IMR-90 (cell line): ENCODE results near the gene USO1. TPM values are rescaled to one million over a fixed set of nuclear protein-coding genes. Genes with fewer than 3 reads are reported as not detected.

ENCODE experiments used
- ATAC-seq: fragments of 200-7000 bp; cut with Tn5 transposase; 2 replicates; pipeline ENCODE4 v1.9.1; 2020; ENCODE audit warnings: low read depth, mild to moderate bottlenecking, moderate library complexity
- BruUV-seq: library from RNA; stranded (reverse); fragments of 400-500 nt; replicated peaks from 2 replicates; lab custom pipeline; 2021; lab: Mats Ljungman, UMichigan
- CTCF ChIA-PET: fragments of 300-600 bp; formaldehyde crosslinking; extraction: SDS; loops from one replicate; lab custom pipeline; 2021; ENCODE audit warnings: antibody characterized with exemption; lab: Yijun Ruan, JAX
- POLR2A ChIA-PET: fragments of 300-600 bp; sonication (Branson Sonifier 250); formaldehyde crosslinking; loops from one replicate; lab custom pipeline; 2022; ENCODE audit warnings: antibody characterized with exemption; ENCODE audit not compliant: unreplicated experiment; lab: Charles Lee
- DNase-seq: peaks from one replicate; pipeline ENCODE4 v3.0.0; 2013
- H2AFZ ChIP-seq: replicated peaks from 2 replicates; pipeline ENCODE3; 2013; ENCODE audit warnings: low read length, mild to moderate bottlenecking; ENCODE audit not compliant: poor library complexity
- H2AK5ac ChIP-seq: 2 replicates; pipeline ENCODE4 v1.6.1; 2013; ENCODE audit warnings: low read depth, low read length, inconsistent platforms
- H2AK9ac ChIP-seq: replicated peaks from 2 replicates; pipeline ENCODE3; 2013; ENCODE audit warnings: mild to moderate bottlenecking, low read depth, low read length, moderate library complexity; ENCODE audit not compliant: poor library complexity
- H2BK120ac ChIP-seq: 2 replicates; pipeline ENCODE4 v1.6.1; 2013; ENCODE audit warnings: low read depth, low read length, inconsistent platforms
- H2BK15ac ChIP-seq: 3 replicates; pipeline ENCODE4 v1.6.1; 2013; ENCODE audit warnings: low read depth, low read length, inconsistent platforms
- H2BK20ac ChIP-seq: 2 replicates; pipeline ENCODE4 v1.6.1; 2013; ENCODE audit warnings: low read depth, mild to moderate bottlenecking, inconsistent platforms, low read length, moderate library complexity
- H2BK5ac ChIP-seq: 2 replicates; pipeline ENCODE4 v1.6.1; 2013; ENCODE audit warnings: mild to moderate bottlenecking, low read depth, low read length, inconsistent platforms; ENCODE audit not compliant: poor library complexity, severe bottlenecking
- H3K14ac ChIP-seq: replicated peaks from 2 replicates; pipeline ENCODE4 v1.6.1; 2013; ENCODE audit warnings: low read depth, low read length, inconsistent platforms
- H3K18ac ChIP-seq: 2 replicates; pipeline ENCODE4 v1.6.1; 2013; ENCODE audit warnings: low read depth, low read length, control low read depth
- H3K23ac ChIP-seq: 2 replicates; pipeline ENCODE4 v1.6.1; 2013; ENCODE audit warnings: low read depth, low read length, inconsistent platforms
- H3K27ac ChIP-seq: 2 replicates; pipeline ENCODE4 v1.5.1; 2013; ENCODE audit warnings: mild to moderate bottlenecking, control low read depth, low read length; ENCODE audit not compliant: insufficient read depth
- H3K27me3 ChIP-seq: 2 replicates; pipeline ENCODE4 v1.6.1; 2013; ENCODE audit warnings: low read length; ENCODE audit not compliant: control insufficient read depth, insufficient read depth
- H3K36me3 ChIP-seq: 2 replicates; pipeline ENCODE4 v1.6.1; 2013; ENCODE audit warnings: low read length, mixed read lengths; ENCODE audit not compliant: control insufficient read depth, insufficient read depth
- H3K4ac ChIP-seq: 2 replicates; pipeline ENCODE4 v1.6.1; 2013; ENCODE audit warnings: low read depth, low read length, inconsistent platforms
- H3K4me1 ChIP-seq: 2 replicates; pipeline ENCODE4 v1.6.1; 2013; ENCODE audit warnings: low read length, mixed read lengths; ENCODE audit not compliant: control insufficient read depth, insufficient read depth
- H3K4me2 ChIP-seq: 2 replicates; pipeline ENCODE4 v1.6.1; 2013; ENCODE audit warnings: low read depth, mild to moderate bottlenecking, control low read depth, low read length, moderate library complexity
- H3K4me3 ChIP-seq: 2 replicates; pipeline ENCODE4 v1.5.1; 2013; ENCODE audit warnings: low read depth, mild to moderate bottlenecking, control low read depth, low read length, moderate library complexity; ENCODE audit not compliant: insufficient read depth
- H3K56ac ChIP-seq: 2 replicates; pipeline ENCODE4 v1.6.1; 2013; ENCODE audit warnings: low read length, inconsistent platforms; ENCODE audit not compliant: insufficient read depth; ENCODE audit errors: extremely low read depth
- H3K79me1 ChIP-seq, 2 experiments: 2 replicates each; pipeline ENCODE4 v1.6.1; 2013; ENCODE audit warnings: low read length in 2 of 2, inconsistent platforms in 1 of 2, low read depth in 1 of 2
- H3K9ac ChIP-seq: 2 replicates; pipeline ENCODE4 v1.6.1; 2013; ENCODE audit warnings: low read depth, low read length, control low read depth
- H3K9me1 ChIP-seq: 2 replicates; pipeline ENCODE4 v1.6.1; 2013; ENCODE audit warnings: low read length, inconsistent platforms; ENCODE audit not compliant: insufficient read depth
- H3K9me3 ChIP-seq: 2 replicates; pipeline ENCODE4 v1.6.1; 2013; ENCODE audit warnings: low read length; ENCODE audit not compliant: control insufficient read depth, insufficient read depth
- H4K20me1 ChIP-seq: 2 replicates; pipeline ENCODE4 v1.6.1; 2013; ENCODE audit warnings: low read length, inconsistent platforms; ENCODE audit not compliant: insufficient read depth
- H4K5ac ChIP-seq: 2 replicates; pipeline ENCODE4 v1.6.1; 2013; ENCODE audit warnings: mild to moderate bottlenecking, low read depth, low read length, control low read depth
- H4K8ac ChIP-seq, 2 experiments: 2 replicates each; pipeline ENCODE4 v1.6.1; 2013; ENCODE audit warnings: low read depth in 2 of 2, low read length in 2 of 2, control low read depth in 1 of 2, inconsistent platforms in 1 of 2
- H4K91ac ChIP-seq: 2 replicates; pipeline ENCODE4 v1.6.1; 2013; ENCODE audit warnings: low read depth, low read length, inconsistent platforms; ENCODE audit not compliant: insufficient read depth
- ELK1 ChIP-seq: fragments of 150-350 bp; IDR thresholded peaks from 2 replicates; pipeline ENCODE4 v1.6.1; 2016; ENCODE audit warnings: low read depth, mild to moderate bottlenecking, low read length, moderate library complexity, borderline replicate concordance
- NFE2L2 ChIP-seq: fragments of 150-350 bp; IDR thresholded peaks from 2 replicates; pipeline ENCODE4 v1.6.1; 2016; ENCODE audit warnings: low read depth, mild to moderate bottlenecking, low read length
- RFX5 ChIP-seq: IDR thresholded peaks from 2 replicates; pipeline ENCODE4 v1.8.0; 2012; ENCODE audit warnings: low read depth, mild to moderate bottlenecking, low read length, moderate library complexity
- WGBS, 2 experiments: methylation state at CpG; one replicate each; pipeline versions ENCODE4 v1.1.5 to v1.1.7; 2013; ENCODE audit warnings: missing lambda C conversion rate in 2 of 2; ENCODE audit not compliant: insufficient read length in 1 of 2; ENCODE audit errors: extremely low coverage in 2 of 2; 5-methylcytosine and 5-hydroxymethylcytosine counted together
- dilution Hi-C: fragments of 300-500 bp; cut with HindIII; formaldehyde crosslinking; loops from one replicate; pipeline ENCODE4 v1.14.3; 2018; ENCODE audit warnings: low sequenced_read_pairs; ENCODE audit not compliant: unreplicated experiment
- in situ Hi-C: fragments of 300-500 bp; cut with MboI; formaldehyde crosslinking; loops from 3 replicates; pipeline ENCODE4 v1.14.3; 2019; ENCODE audit warnings: low sequenced_read_pairs, inconsistent platforms, mixed read lengths
- intact Hi-C: fragments of 100-400 bp; cut with micrococcal nuclease; formaldehyde crosslinking; loops from 2 replicates; pipeline ENCODE4 v1.10.0; 2022
- polyA plus RNA-seq, 3 experiments: library from polyadenylated mRNA; depleted of rRNA; stranded (reverse); fragments of >200 nt; gene quantifications; 2 replicates each; pipeline ENCODE4 v1.2.3, GENCODE V29; 2012; ENCODE audit warnings: low replicate concordance in 1 of 3
- total RNA-seq: library from RNA; depleted of rRNA; stranded (reverse); fragments of >200 nt; gene quantifications from 2 replicates; pipeline ENCODE4 v1.2.3, GENCODE V29; 2012

USO1 gene
- total and polyA plus RNA-seq, 2 of the 4 experiments (the other 2 are of a cell fraction) = 63.7 to 121 TPM

- Histone ChIP-seq H3K9ac (no peak overlapping the region), H3K4ac (no peak overlapping the region), H3K9me1 (no peaks in the 10 kb centered on the region), H4K91ac (no peak overlapping the region), H3K18ac (no peak overlapping the region), H2BK120ac (no peak overlapping the region), H3K27me3 (no peaks in the 10 kb centered on the region), H2BK20ac (no peak overlapping the region), H3K4me2 (no peak overlapping the region), H2BK5ac (no peak overlapping the region), H3K14ac (no peak overlapping the region), H2BK15ac (no peak overlapping the region), H2AK5ac (no peak overlapping the region), H3K4me1 (no peaks in the 10 kb centered on the region), H2AK9ac (no peak overlapping the region), H3K4me3 (no peak overlapping the region), H3K27ac (no peak overlapping the region), H4K5ac (no peak overlapping the region), H3K36me3 (peaks cover 2% of the 10 kb centered on the region; the same call in 1 of the 2 replicates), H2AFZ (no peak overlapping the region), H3K79me1 (peaks cover 2 to 5% of the 10 kb centered on the region in 2 experiments; a peak in 1 of 4 replicates), H4K8ac (no peak overlapping the region), H4K20me1 (no peaks in the 10 kb centered on the region), H3K23ac (no peak overlapping the region), H3K56ac (no peak overlapping the region), H3K9me3 (no peaks in the 10 kb centered on the region)
- ChIA-PET CTCF (no interaction called here), POLR2A (no interaction called here)
- intact Hi-C loops (no loop called here), dilution Hi-C loops (no loop called here), in situ Hi-C loops (no loop called here)
- no TSS peak for BruUV-seq
- DNase-seq = no peak
- no peak for ATAC-seq
- 80% methylated on average over 3 of the region's 6 CpGs; no CpG with 5 or more reads in 1 of the 2 experiments for WGBS, 2 experiments
- TF ChIP-seq RFX5 (no peak), ELK1 (no peak), NFE2L2 (no peak)
Measured at GRCh38 chr4:75698162-75698962, 26.0 kb upstream of the USO1 start.
